LNCaP clone FGC (cell line): ENCODE data around the gene ZNF469.

Experiments used
- DNase-seq: peaks from one replicate; pipeline ENCODE4 v3.0.0-alpha.2; 2011; ENCODE audit warnings: low read depth
- H3K4me3 ChIP-seq: 2 replicates; pipeline ENCODE4 v1.5.1; 2011; ENCODE audit warnings: mild to moderate bottlenecking, low read depth, low read length, control low read depth
- CTCF ChIP-seq: IDR thresholded peaks from 2 replicates; pipeline ENCODE4 v1.5.1; 2012; ENCODE audit warnings: mild to moderate bottlenecking; ENCODE audit not compliant: control insufficient read depth, insufficient read depth; ENCODE audit errors: extremely low read depth

The ZNF469 gene

GRCh38 chr16:88353691-88354090, 29.1 kb upstream of the ZNF469 start:
- no peak for TF ChIP-seq CTCF
- H3K4me3 ChIP-seq = no peak overlapping the region
- DNase-seq = no peak

- TF ChIP-seq CTCF = no peak
- no peak overlapping the region for H3K4me3 ChIP-seq
- no peak for DNase-seq
Observed at GRCh38 chr16:88354229-88355092, 28.3 kb upstream of the ZNF469 start.

GRCh38 chr16:88355093-88355388, 27.7 kb upstream of the ZNF469 start:
- DNase-seq = no peak
- no peak overlapping the region for H3K4me3 ChIP-seq
- TF ChIP-seq CTCF = no peak

DNA sequence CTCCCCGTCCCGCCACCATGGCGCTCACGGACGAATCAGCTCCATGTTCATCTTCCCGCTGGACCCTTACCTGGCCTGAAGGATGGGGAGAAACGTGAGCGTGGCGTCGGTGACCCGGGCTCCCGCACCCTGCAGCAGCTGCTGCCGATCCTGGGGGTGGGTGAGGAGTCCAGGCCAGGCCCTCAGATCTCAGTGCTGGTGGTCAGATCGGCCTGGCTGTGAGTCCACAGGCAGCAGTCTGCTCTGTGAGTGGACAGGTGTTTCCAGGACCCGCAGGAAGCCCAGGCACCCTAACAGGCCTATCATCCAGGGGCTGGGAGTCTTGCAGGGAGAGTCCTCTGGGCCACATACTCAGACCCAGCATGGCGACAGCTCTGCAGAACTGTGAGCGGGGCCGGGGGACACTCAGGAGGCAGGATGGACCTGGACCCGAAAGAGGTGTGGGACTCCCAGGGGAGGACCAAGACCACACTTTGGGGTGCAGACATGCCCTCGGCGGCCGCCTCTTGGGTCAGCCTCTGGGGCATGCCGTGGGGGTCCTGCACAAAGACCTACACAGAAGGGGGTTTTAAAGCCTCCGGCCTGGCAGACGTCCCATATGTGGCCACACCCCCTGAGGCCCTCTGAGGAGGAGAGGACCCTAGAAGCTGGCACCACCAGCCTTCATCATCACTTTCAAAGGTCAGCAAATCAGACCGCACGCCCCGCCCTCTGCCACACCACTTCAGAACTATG, 27.2 kb upstream of the ZNF469 start:
- TF ChIP-seq CTCF = no peak
- no peak for DNase-seq
- no peak overlapping the region for H3K4me3 ChIP-seq

- no peak overlapping the region for H3K4me3 ChIP-seq
- no peak for DNase-seq
- no peak for TF ChIP-seq CTCF
Observed at GRCh38 chr16:88356124-88356726, 26.5 kb upstream of the ZNF469 start.

DNA sequence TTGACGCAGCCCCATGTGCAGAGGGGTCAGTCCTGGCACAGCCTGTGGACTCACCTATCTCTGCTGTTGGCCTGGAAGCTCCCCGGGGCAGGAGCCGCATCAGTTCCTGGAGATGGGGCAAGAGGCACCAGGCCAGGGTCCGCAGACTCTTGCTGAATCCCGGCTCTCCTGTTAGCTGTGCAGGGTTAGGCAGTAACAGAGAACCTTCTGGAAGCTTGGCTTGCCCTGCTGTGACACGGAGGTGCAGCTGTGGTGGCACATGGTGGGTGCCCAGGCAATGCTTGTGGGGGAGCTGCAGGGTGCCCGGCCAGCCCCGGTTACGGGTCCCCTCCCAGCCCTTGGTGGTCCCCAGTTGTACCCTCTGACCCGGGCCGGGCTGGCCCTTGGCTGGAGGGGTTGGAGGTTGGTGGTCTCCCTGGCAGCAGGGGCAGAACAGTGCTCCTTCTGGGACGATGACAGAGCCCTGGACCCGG, 26.0 kb upstream of the ZNF469 start:
- TF ChIP-seq CTCF = no peak
- DNase-seq = no peak
- H3K4me3 ChIP-seq = no peak overlapping the region
